ENCODE measurements around the gene SMURF2. TPM values are rescaled to one million over a fixed set of nuclear protein-coding genes. Genes with fewer than 3 reads are reported as not detected.

Gene SMURF2
- total and polyA plus RNA-seq, 2 of the 4 experiments (the other 2 are of a cell fraction) = 131 to 774 TPM

DNA sequence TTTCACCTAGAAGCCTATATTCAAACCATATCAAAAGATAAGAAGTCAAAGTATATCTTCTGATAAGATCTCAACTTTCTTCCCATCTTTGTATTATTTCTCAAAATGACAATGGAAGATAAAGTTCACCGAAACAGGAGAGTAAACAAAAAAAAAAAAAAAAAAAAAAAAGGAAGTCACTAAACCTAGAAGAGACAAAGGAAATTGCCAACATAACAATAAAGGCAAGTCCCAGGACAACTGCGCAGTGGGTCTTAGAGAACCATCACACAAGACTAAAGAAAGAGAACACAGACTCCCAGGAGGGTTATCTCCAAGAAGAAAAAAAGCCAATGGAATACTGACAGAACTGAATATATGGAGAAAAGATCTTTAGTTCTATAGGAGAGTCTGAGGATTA lies 65.7 kb downstream of the SMURF2 start:
- no peak overlapping the region for H3K23ac ChIP-seq (ENCODE audit: low read depth, low read length)
- H4K20me1 ChIP-seq (ENCODE audit: insufficient read depth, low read length) = peaks cover 86% of the 10 kb centered on the region
- no peak overlapping the region for H4K8ac ChIP-seq (ENCODE audit: low read depth in 2 of 2, low read length in 2 of 2)
- no peak overlapping the region for H4K91ac ChIP-seq (ENCODE audit: insufficient read depth, low read depth, low read length)
- WGBS, 2 experiments (ENCODE audit: extremely low coverage in 2 of 2, insufficient read length in 1 of 2) = no CpG with 5 or more reads among the region's 2 CpGs
- in situ Hi-C loops (cut with MboI; ENCODE audit: low sequenced_read_pairs) (no loop called here), intact Hi-C loops (cut with micrococcal nuclease) (no loop called here), dilution Hi-C loops (cut with HindIII; ENCODE audit: low sequenced_read_pairs, unreplicated experiment) (no loop called here)
- ATAC-seq (ENCODE audit: low read depth) (no peak), DNase-seq (no peak)
- no peak overlapping the region for H3K9ac ChIP-seq (ENCODE audit: low read depth, low read length)
- peaks cover 6% of the 10 kb centered on the region for H3K4me1 ChIP-seq (ENCODE audit: control insufficient read depth, insufficient read depth, low read length)
- H3K18ac ChIP-seq (ENCODE audit: low read depth, low read length) = no peak overlapping the region
- H3K4me3 ChIP-seq (ENCODE audit: insufficient read depth, low read depth, low read length) = no peak overlapping the region
- H3K79me1 ChIP-seq (ENCODE audit: low read depth in 1 of 2, low read length in 2 of 2) = peaks cover 7 to 39% of the 10 kb centered on the region in 2 experiments
- POLR2A ChIA-PET (ENCODE audit: unreplicated experiment) = interaction anchor here (0.6 kb wide), 1 partner anchor 17 kb away, joined by 3 read pairs; no protein-coding TSS in a partner anchor
- no TSS peak for BruUV-seq (replicated peaks)
- H3K14ac ChIP-seq (replicated peaks; ENCODE audit: low read depth, low read length) = no peak overlapping the region
- H2AK9ac ChIP-seq (replicated peaks; ENCODE audit: low read depth, low read length, poor library complexity) = no peak overlapping the region
- no peak overlapping the region for H3K27ac ChIP-seq (ENCODE audit: insufficient read depth, low read length)
- no peak overlapping the region for H3K4ac ChIP-seq (ENCODE audit: low read depth, low read length)
- no peak overlapping the region for H2AFZ ChIP-seq (replicated peaks; ENCODE audit: low read length, poor library complexity)
- no peak overlapping the region for H2BK20ac ChIP-seq (ENCODE audit: low read depth, low read length)
- no peaks in the 10 kb centered on the region for H3K9me3 ChIP-seq (ENCODE audit: control insufficient read depth, insufficient read depth, low read length)
- no peak overlapping the region for H2AK5ac ChIP-seq (ENCODE audit: low read depth, low read length)
- H3K9me1 ChIP-seq (ENCODE audit: insufficient read depth, low read length) = peaks cover 10% of the 10 kb centered on the region
- peaks cover 42% of the 10 kb centered on the region for H3K36me3 ChIP-seq (ENCODE audit: control insufficient read depth, insufficient read depth, low read length)
- no peak overlapping the region for H3K56ac ChIP-seq (ENCODE audit: extremely low read depth, insufficient read depth, low read length)
- CTCF ChIA-PET = no interaction called here
- H2BK5ac ChIP-seq (ENCODE audit: low read depth, low read length, poor library complexity, severe bottlenecking) = no peak overlapping the region
- no peak overlapping the region for H3K4me2 ChIP-seq (ENCODE audit: low read depth, low read length)
- TF ChIP-seq FOS (IDR thresholded peaks at IDR 0.05; ENCODE audit: low read depth, low read length) (no peak), RAD21 (IDR thresholded peaks at IDR 0.05; ENCODE audit: low read length) (no peak), RFX5 (IDR thresholded peaks at IDR 0.05; ENCODE audit: low read depth, low read length) (no peak), BHLHE40 (IDR thresholded peaks at IDR 0.05; ENCODE audit: low read depth, low read length) (no peak), CEBPB (IDR thresholded peaks at IDR 0.05; ENCODE audit: low read depth, low read length) (no peak), RCOR1 (IDR thresholded peaks at IDR 0.05; ENCODE audit: insufficient replicate concordance, low read length) (no peak), MAFK (IDR thresholded peaks at IDR 0.05; ENCODE audit: low read depth, low read length) (no peak), MXI1 (IDR thresholded peaks at IDR 0.05; ENCODE audit: borderline replicate concordance, low read depth, low read length) (no peak), CHD1 (IDR thresholded peaks at IDR 0.05; ENCODE audit: low read depth, low read length) (no peak), MAZ (IDR thresholded peaks at IDR 0.05; ENCODE audit: borderline replicate concordance, low read depth, low read length) (no peak), POLR2A (IDR thresholded peaks at IDR 0.05; ENCODE audit: low read depth, low read length) (no peak), NFE2L2 (IDR thresholded peaks at IDR 0.05; ENCODE audit: low read depth, low read length) (no peak), SMC3 (IDR thresholded peaks at IDR 0.05; ENCODE audit: low read depth, low read length) (no peak)
- TF ChIP-seq, protein P1, sequence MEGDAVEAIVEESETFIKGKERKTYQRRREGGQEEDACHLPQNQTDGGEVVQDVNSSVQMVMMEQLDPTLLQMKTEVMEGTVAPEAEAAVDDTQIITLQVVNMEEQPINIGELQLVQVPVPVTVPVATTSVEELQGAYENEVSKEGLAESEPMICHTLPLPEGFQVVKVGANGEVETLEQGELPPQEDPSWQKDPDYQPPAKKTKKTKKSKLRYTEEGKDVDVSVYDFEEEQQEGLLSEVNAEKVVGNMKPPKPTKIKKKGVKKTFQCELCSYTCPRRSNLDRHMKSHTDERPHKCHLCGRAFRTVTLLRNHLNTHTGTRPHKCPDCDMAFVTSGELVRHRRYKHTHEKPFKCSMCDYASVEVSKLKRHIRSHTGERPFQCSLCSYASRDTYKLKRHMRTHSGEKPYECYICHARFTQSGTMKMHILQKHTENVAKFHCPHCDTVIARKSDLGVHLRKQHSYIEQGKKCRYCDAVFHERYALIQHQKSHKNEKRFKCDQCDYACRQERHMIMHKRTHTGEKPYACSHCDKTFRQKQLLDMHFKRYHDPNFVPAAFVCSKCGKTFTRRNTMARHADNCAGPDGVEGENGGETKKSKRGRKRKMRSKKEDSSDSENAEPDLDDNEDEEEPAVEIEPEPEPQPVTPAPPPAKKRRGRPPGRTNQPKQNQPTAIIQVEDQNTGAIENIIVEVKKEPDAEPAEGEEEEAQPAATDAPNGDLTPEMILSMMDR (conservative IDR thresholded peaks at IDR 0.05; ENCODE audit: low read depth, low read length) = no peak
- TF ChIP-seq, protein P2, sequence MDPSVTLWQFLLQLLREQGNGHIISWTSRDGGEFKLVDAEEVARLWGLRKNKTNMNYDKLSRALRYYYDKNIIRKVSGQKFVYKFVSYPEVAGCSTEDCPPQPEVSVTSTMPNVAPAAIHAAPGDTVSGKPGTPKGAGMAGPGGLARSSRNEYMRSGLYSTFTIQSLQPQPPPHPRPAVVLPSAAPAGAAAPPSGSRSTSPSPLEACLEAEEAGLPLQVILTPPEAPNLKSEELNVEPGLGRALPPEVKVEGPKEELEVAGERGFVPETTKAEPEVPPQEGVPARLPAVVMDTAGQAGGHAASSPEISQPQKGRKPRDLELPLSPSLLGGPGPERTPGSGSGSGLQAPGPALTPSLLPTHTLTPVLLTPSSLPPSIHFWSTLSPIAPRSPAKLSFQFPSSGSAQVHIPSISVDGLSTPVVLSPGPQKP (IDR thresholded peaks at IDR 0.05; ENCODE audit: borderline replicate concordance, low read depth, low read length) = no peak
- TF ChIP-seq, protein P3, sequence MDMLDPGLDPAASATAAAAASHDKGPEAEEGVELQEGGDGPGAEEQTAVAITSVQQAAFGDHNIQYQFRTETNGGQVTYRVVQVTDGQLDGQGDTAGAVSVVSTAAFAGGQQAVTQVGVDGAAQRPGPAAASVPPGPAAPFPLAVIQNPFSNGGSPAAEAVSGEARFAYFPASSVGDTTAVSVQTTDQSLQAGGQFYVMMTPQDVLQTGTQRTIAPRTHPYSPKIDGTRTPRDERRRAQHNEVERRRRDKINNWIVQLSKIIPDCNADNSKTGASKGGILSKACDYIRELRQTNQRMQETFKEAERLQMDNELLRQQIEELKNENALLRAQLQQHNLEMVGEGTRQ (IDR thresholded peaks at IDR 0.05; ENCODE audit: low read depth, low read length) = no peak
- no peaks in the 10 kb centered on the region for H3K27me3 ChIP-seq (ENCODE audit: control insufficient read depth, insufficient read depth, low read length)
- no peak overlapping the region for H2BK120ac ChIP-seq (ENCODE audit: low read depth, low read length)
- no peak overlapping the region for H4K5ac ChIP-seq (ENCODE audit: low read depth, low read length)
- no peak overlapping the region for H2BK15ac ChIP-seq (ENCODE audit: low read depth, low read length)

Data from IMR-90 (cell line).